HG03135 (cell line): ENCODE measurements around the gene ZIK1.

Experiments
- ATAC-seq: cut with Tn5 transposase; IDR thresholded peaks from one replicate; pipeline ENCODE4 v1.9.1; 2021; ENCODE audit warnings: mild to moderate bottlenecking, moderate library complexity; ENCODE audit not compliant: unreplicated experiment

Gene ZIK1

GRCh38 chr19:57606931-57607330 is 23.0 kb downstream of the ZIK1 start:
- ATAC-seq: no peak

- no peak for ATAC-seq
These were observed 27.2 kb downstream of the ZIK1 start for GRCh38 chr19:57611113-57611512.

GRCh38 chr19:57613941-57614743 is 30.2 kb downstream of the ZIK1 start, which contains the start of gene ZNF134:
ZNF134 (plus strand) TSS chr19:57614242; CDS start chr19:57619469, 5,227 bp downstream.
- peak; percentile 97 for ATAC-seq

GRCh38 chr19:57615346-57615745 is 31.4 kb downstream of the ZIK1 start:
- no peak for ATAC-seq

GRCh38 chr19:57620673-57621348 is 36.9 kb downstream of the ZIK1 start:
- no peak for ATAC-seq

GRCh38 chr19:57623091-57623490 is 39.1 kb downstream of the ZIK1 start:
- ATAC-seq: no peak

GRCh38 chr19:57632987-57633831 is 49.3 kb downstream of the ZIK1 start, which contains the start of gene ZNF211:
ZNF211 (plus strand) TSS chr19:57633168; CDS start chr19:57633347, 179 bp downstream.
- peak; percentile 89 for ATAC-seq

GRCh38 chr19:57633832-57634131 is 49.8 kb downstream of the ZIK1 start:
- ATAC-seq: no peak

- ATAC-seq: no peak
These were observed 53.4 kb downstream of the ZIK1 start for GRCh38 chr19:57637379-57637778.

- ATAC-seq: no peak
These were observed 57.8 kb downstream of the ZIK1 start for GRCh38 chr19:57641715-57642234.

- no peak for ATAC-seq
These were observed 58.6 kb downstream of the ZIK1 start for GRCh38 chr19:57642396-57643046.
